Muscle layer of colon (tissue), 2 donors: ENCODE data around the gene RARB.

Source experiments
- H3K27ac ChIP-seq: one replicate; pipeline ENCODE4 v1.7.0; 2013; ENCODE audit warnings: low read depth, mild to moderate bottlenecking, low read length, moderate library complexity
- H3K27me3 ChIP-seq, 2 donors: one replicate each; pipeline ENCODE4 v1.7.0; 2013; ENCODE audit warnings: low read length in 2 of 2, mild to moderate bottlenecking in 2 of 2; ENCODE audit not compliant: insufficient read depth in 2 of 2, control insufficient read depth in 1 of 2
- H3K36me3 ChIP-seq: one replicate; pipeline ENCODE4 v1.7.0; 2013; ENCODE audit warnings: mild to moderate bottlenecking, low read length; ENCODE audit not compliant: insufficient read depth
- H3K4me1 ChIP-seq: one replicate; pipeline ENCODE4 v1.7.0; 2013; ENCODE audit warnings: mild to moderate bottlenecking, low read length; ENCODE audit not compliant: insufficient read depth
- H3K4me3 ChIP-seq, 2 donors: one replicate each; pipeline ENCODE4 v1.7.0; 2013; ENCODE audit warnings: low read length in 2 of 2, low read depth in 1 of 2, mild to moderate bottlenecking in 1 of 2, moderate library complexity in 1 of 2
- H3K9ac ChIP-seq: one replicate; pipeline ENCODE4 v1.7.0; 2013; ENCODE audit warnings: low read length
- H3K9me3 ChIP-seq: one replicate; pipeline ENCODE4 v1.7.0; 2013; ENCODE audit warnings: mild to moderate bottlenecking, low read length
- donor health status: abdominal sarcoma.
- donor health status: Adenocarcinoma of cecum.

RARB gene

GRCh38 chr3:25493786-25494185, 65.7 kb downstream of the RARB start:
- no peaks in the 10 kb centered on the region for H3K27me3 ChIP-seq
- H3K9me3 ChIP-seq = no peaks in the 10 kb centered on the region
- no peaks in the 10 kb centered on the region for H3K4me1 ChIP-seq
- H3K4me3 ChIP-seq = no peak overlapping the region
- H3K27ac ChIP-seq = no peak overlapping the region
- H3K36me3 ChIP-seq = no peaks in the 10 kb centered on the region
- H3K9ac ChIP-seq = no peak overlapping the region

GRCh38 chr3:25495304-25495703, 67.2 kb downstream of the RARB start:
- H3K4me3 ChIP-seq = no peak overlapping the region
- no peak overlapping the region for H3K9ac ChIP-seq
- no peaks in the 10 kb centered on the region for H3K36me3 ChIP-seq
- H3K9me3 ChIP-seq = no peaks in the 10 kb centered on the region
- no peak overlapping the region for H3K27ac ChIP-seq
- H3K27me3 ChIP-seq = no peaks in the 10 kb centered on the region
- H3K4me1 ChIP-seq = no peaks in the 10 kb centered on the region

GRCh38 chr3:25495726-25496253, 67.7 kb downstream of the RARB start:
- Histone ChIP-seq H3K9me3 (no peaks in the 10 kb centered on the region), H3K27ac (no peak overlapping the region), H3K4me1 (no peaks in the 10 kb centered on the region), H3K4me3 (no peak overlapping the region), H3K9ac (no peak overlapping the region), H3K27me3 (no peaks in the 10 kb centered on the region), H3K36me3 (no peaks in the 10 kb centered on the region)

- H3K4me3 ChIP-seq = no peak overlapping the region
- H3K9ac ChIP-seq = no peak overlapping the region
- no peak overlapping the region for H3K27ac ChIP-seq
- no peaks in the 10 kb centered on the region for H3K27me3 ChIP-seq
- no peaks in the 10 kb centered on the region for H3K4me1 ChIP-seq
- H3K36me3 ChIP-seq = no peaks in the 10 kb centered on the region
- H3K9me3 ChIP-seq = no peaks in the 10 kb centered on the region
Observed at GRCh38 chr3:25497096-25497495, 69.0 kb downstream of the RARB start.

GRCh38 chr3:25500706-25501210, 72.7 kb downstream of the RARB start:
- H3K9ac ChIP-seq = no peak overlapping the region
- H3K4me3 ChIP-seq = no peak overlapping the region
- peaks cover 6% of the 10 kb centered on the region for H3K36me3 ChIP-seq
- no peaks in the 10 kb centered on the region for H3K27me3 ChIP-seq
- H3K27ac ChIP-seq = no peak overlapping the region
- H3K4me1 ChIP-seq = no peaks in the 10 kb centered on the region
- no peaks in the 10 kb centered on the region for H3K9me3 ChIP-seq

- H3K4me3 ChIP-seq = no peak overlapping the region
- peaks cover 6% of the 10 kb centered on the region for H3K36me3 ChIP-seq
- no peaks in the 10 kb centered on the region for H3K9me3 ChIP-seq
- H3K9ac ChIP-seq = no peak overlapping the region
- no peak overlapping the region for H3K27ac ChIP-seq
- peaks cover under 1% of the 10 kb centered on the region for H3K4me1 ChIP-seq
- no peaks in the 10 kb centered on the region for H3K27me3 ChIP-seq
Observed at GRCh38 chr3:25502233-25502632, 74.2 kb downstream of the RARB start.

- Histone ChIP-seq H3K4me3 (no peak overlapping the region), H3K27me3 (no peaks in the 10 kb centered on the region), H3K9me3 (no peaks in the 10 kb centered on the region), H3K4me1 (peaks cover 16% of the 10 kb centered on the region), H3K27ac (no peak overlapping the region), H3K9ac (no peak overlapping the region), H3K36me3 (peaks cover 6% of the 10 kb centered on the region)
Observed at GRCh38 chr3:25503898-25504301, 75.8 kb downstream of the RARB start.

- no peaks in the 10 kb centered on the region for H3K9me3 ChIP-seq
- H3K27me3 ChIP-seq = no peaks in the 10 kb centered on the region
- H3K4me1 ChIP-seq = peaks cover 19% of the 10 kb centered on the region
- peaks cover 6% of the 10 kb centered on the region for H3K36me3 ChIP-seq
- H3K9ac ChIP-seq = no peak overlapping the region
- H3K27ac ChIP-seq = no peak overlapping the region
- no peak overlapping the region for H3K4me3 ChIP-seq
Observed at GRCh38 chr3:25505581-25505980, 77.5 kb downstream of the RARB start.

GRCh38 chr3:25507811-25508210, 79.7 kb downstream of the RARB start:
- Histone ChIP-seq H3K9me3 (no peaks in the 10 kb centered on the region), H3K27ac (no peak overlapping the region), H3K4me1 (peaks cover 19% of the 10 kb centered on the region), H3K36me3 (no peaks in the 10 kb centered on the region), H3K4me3 (no peak overlapping the region), H3K27me3 (no peaks in the 10 kb centered on the region), H3K9ac (no peak overlapping the region)

GRCh38 chr3:25508433-25508832, 80.4 kb downstream of the RARB start:
- no peak overlapping the region for H3K27ac ChIP-seq
- no peaks in the 10 kb centered on the region for H3K27me3 ChIP-seq
- H3K9ac ChIP-seq = no peak overlapping the region
- peaks cover 19% of the 10 kb centered on the region for H3K4me1 ChIP-seq
- no peaks in the 10 kb centered on the region for H3K9me3 ChIP-seq
- no peaks in the 10 kb centered on the region for H3K36me3 ChIP-seq
- H3K4me3 ChIP-seq = no peak overlapping the region

GRCh38 chr3:25508901-25509300, 80.8 kb downstream of the RARB start:
- no peak overlapping the region for H3K27ac ChIP-seq
- no peaks in the 10 kb centered on the region for H3K9me3 ChIP-seq
- H3K4me3 ChIP-seq = no peak overlapping the region
- H3K4me1 ChIP-seq = peaks cover 23% of the 10 kb centered on the region
- no peaks in the 10 kb centered on the region for H3K27me3 ChIP-seq
- no peak overlapping the region for H3K9ac ChIP-seq
- H3K36me3 ChIP-seq = no peaks in the 10 kb centered on the region

- no peaks in the 10 kb centered on the region for H3K36me3 ChIP-seq
- H3K4me3 ChIP-seq = no peak overlapping the region
- peaks cover 28% of the 10 kb centered on the region for H3K4me1 ChIP-seq
- no peaks in the 10 kb centered on the region for H3K9me3 ChIP-seq
- H3K27ac ChIP-seq = no peak overlapping the region
- H3K27me3 ChIP-seq = no peaks in the 10 kb centered on the region
- no peak overlapping the region for H3K9ac ChIP-seq
Observed at GRCh38 chr3:25510797-25511196, 82.7 kb downstream of the RARB start.
